GM12801 (cell line): ENCODE data around the gene ATP2A3.

Experiments
- TF ChIP-seq, protein P1 (sequence below): IDR thresholded peaks from one replicate; pipeline ENCODE4 v1.5.1; 2011; ENCODE audit warnings: control low read depth; ENCODE audit not compliant: insufficient read length; ENCODE audit errors: extremely low read depth

ATP2A3 gene

DNA sequence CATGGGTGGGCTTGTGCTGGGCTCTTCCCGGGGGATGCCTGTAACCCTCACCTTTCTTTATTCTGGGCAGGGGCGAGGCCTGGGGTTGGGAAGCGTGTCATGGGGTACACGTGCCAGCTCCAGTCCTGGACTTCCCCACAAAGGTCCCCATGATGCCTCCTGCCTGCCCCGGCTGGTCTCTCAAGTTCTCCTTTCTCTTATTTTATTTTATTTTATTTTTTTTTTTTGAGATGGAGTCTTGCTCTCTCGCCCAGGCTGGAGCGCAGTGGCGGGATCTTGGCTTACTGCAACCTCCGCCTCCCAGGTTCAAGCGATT is 8.6 kb downstream of the ATP2A3 start:
- TF ChIP-seq, protein P1, sequence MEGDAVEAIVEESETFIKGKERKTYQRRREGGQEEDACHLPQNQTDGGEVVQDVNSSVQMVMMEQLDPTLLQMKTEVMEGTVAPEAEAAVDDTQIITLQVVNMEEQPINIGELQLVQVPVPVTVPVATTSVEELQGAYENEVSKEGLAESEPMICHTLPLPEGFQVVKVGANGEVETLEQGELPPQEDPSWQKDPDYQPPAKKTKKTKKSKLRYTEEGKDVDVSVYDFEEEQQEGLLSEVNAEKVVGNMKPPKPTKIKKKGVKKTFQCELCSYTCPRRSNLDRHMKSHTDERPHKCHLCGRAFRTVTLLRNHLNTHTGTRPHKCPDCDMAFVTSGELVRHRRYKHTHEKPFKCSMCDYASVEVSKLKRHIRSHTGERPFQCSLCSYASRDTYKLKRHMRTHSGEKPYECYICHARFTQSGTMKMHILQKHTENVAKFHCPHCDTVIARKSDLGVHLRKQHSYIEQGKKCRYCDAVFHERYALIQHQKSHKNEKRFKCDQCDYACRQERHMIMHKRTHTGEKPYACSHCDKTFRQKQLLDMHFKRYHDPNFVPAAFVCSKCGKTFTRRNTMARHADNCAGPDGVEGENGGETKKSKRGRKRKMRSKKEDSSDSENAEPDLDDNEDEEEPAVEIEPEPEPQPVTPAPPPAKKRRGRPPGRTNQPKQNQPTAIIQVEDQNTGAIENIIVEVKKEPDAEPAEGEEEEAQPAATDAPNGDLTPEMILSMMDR, result no peak

DNA sequence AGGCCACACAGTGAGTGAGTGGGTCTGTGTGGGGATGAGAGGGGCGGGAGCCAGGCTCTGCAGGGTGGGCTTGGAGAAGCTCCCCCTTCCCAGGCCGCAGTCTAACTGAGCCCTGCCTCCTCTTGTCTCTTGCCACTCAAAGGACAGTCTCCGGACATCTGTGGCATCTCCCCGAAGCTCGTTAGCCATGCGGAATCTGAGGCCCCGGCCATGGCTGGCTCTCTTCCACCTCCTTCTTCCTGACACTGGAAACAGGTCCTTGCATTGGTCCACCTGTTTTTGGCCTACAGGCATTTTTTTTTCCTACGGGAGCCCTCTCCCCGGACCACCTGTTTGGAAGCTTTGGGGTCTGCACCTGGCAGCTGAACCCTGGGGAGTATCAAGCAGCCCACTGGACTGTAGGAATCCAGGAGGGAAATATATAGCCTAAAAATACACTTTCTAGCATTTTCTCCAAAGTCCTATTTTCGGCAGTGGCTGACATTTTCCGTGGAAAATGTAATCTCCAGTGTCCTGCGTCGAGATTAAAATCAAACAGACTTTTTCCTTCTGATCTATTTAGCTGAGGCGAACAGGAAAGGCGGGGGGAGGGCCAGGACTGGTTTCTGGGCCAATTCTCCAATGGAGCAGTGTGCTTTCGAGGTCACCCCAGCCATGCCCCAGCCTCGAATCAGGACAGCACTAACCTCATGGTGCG is 9.1 kb downstream of the ATP2A3 start:
- TF ChIP-seq, protein P1, result no peak

DNA sequence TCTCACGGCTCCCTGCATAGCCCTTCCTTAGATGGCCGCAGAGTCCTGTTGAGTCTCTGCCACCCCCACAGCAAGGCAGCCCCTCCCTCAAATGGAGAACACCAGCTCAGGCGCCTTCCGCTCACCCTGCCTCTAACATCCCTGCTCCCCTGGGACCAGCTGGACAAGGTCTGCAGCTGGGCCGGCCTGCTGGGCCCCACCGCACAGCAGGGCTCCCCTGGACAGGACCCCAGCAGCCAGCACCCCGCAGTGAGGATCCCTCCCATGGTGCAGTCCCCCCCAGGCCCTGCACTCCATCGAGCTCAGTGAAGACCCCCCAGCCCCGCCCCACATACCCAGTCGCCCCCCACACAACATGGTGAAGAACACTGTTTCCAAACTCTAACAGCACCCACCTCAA is 10.2 kb downstream of the ATP2A3 start:
- TF ChIP-seq, protein P1, result no peak

DNA sequence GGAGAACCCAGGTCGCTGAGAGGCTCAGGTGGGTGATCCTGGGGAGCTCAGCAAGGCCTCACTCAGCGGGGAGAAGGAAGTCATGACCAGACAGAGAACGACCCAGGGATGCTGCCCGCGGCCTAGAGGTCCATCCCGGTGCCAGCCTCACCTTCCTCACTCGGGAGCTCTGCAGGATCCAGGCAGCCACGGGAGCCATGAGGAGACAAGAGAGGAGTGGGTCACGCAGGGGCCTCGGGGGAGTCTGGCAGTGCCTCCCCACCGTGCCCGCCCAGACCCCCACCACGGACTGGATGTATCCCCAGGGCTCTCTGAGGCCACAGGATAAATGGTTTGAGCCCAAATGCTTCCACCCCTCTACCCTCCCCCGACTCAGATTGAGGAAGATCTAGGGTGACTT is 10.7 kb downstream of the ATP2A3 start:
- TF ChIP-seq, protein P1, result no peak

DNA sequence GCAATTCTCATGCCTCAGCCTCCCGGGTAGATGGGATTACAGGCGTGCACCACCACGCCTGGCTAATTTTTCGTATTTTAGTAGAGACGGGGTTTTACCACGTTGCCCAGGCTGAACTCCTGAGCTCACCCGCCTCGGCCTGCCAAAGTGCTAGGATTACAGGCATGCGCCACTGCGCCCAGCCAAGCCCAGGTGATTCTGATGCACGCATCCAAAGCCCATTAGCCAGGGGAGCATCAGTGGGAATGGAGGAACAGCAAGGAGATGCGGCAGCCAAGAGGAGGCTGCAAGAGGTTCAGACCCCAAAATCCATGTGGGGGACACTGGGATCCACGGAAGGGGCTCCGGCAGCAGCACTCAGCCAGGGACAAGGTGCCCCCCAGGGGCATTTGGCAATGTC is 12.1 kb downstream of the ATP2A3 start:
- TF ChIP-seq, protein P1, result no peak

DNA sequence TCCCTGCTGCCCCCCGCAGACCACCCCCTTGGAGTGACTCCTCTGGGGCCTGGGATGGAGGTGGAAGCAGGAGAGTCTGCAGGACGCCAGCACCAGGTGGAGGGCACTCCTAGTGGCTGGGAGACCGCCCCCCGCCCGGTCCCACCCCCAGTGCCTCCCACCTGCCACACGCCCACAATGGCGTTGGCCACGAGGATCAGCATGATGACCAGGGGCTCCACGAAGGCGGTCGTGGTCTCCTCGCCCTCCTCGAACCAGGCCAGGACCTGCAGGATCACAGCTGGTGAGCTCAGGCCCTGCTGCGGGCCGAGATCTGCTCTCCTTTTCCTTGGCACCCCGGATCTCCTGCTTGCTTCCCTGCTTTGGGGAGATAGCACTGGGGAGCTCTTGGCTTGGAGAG is 12.8 kb downstream of the ATP2A3 start:
- TF ChIP-seq, protein P1, result no peak

DNA sequence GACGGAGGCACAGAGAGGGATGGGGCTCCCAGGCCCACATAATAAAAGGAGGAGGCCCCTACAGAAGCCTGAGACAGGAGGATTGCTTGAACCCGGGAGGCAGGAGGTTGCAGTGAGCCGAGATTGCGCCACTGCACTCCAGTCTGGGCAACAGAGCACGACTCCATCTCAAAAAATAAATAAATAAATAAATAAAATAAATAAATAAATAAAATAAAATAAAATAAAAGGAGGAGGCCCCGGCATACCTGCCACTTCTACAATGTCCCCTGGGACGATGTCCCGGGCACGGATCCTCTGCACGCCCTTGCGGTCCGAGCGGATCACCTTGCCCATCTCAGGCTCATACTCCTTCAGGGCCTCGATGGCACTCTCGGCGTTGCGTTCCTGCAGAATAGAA is 13.2 kb downstream of the ATP2A3 start:
- TF ChIP-seq, protein P1, result no peak
